Fibroblast of lung (primary cell): ENCODE measurements around the gene SESN3. TPM values are rescaled to one million over a fixed set of nuclear protein-coding genes. Genes with fewer than 3 reads are reported as not detected.
"Not testable (repeated sequence)": the region's sequence is repeated elsewhere in the genome, so short reads cannot be mapped to it uniquely, and the experiment has no call there.

Experiments used
- DNase-seq, 2 donors: peaks; one replicate each; pipeline versions ENCODE4 v3.0.0 to v3.0.0-alpha.2; 2010; ENCODE audit warnings: low read depth in 2 of 2
- H2AFZ ChIP-seq: 2 replicates; pipeline ENCODE4 v1.5.1; 2012; ENCODE audit warnings: low read length, control low read depth, inconsistent platforms
- H3K27ac ChIP-seq: 2 replicates; pipeline ENCODE4 v1.5.1; 2011; ENCODE audit warnings: low read length, control low read depth; ENCODE audit not compliant: insufficient read depth
- H3K27me3 ChIP-seq: 2 replicates; pipeline ENCODE4 v1.5.1; 2011; ENCODE audit warnings: mild to moderate bottlenecking, low read length; ENCODE audit not compliant: control insufficient read depth, insufficient read depth
- H3K36me3 ChIP-seq: 2 replicates; pipeline ENCODE4 v1.5.1; 2011; ENCODE audit warnings: low read length; ENCODE audit not compliant: control insufficient read depth, insufficient read depth
- H3K4me1 ChIP-seq: 2 replicates; pipeline ENCODE4 v1.5.1; 2011; ENCODE audit warnings: low read length; ENCODE audit not compliant: control insufficient read depth, insufficient read depth; ENCODE audit errors: extremely low read depth
- H3K4me2 ChIP-seq: 2 replicates; pipeline ENCODE4 v1.5.1; 2011; ENCODE audit warnings: low read length, control low read depth; ENCODE audit not compliant: insufficient read depth; ENCODE audit errors: extremely low read depth
- H3K4me3 ChIP-seq, 4 experiments: fragments of 200-600 bp in 1 of 4; sonication (generic) in 1 of 4; replicated peaks in 1 of 4; 2 replicates each; pipeline ENCODE4 v1.5.1; 2011 to 2016; ENCODE audit warnings: low read length in 4 of 4, low read depth in 3 of 4, mild to moderate bottlenecking in 3 of 4, control low read depth in 2 of 4, inconsistent platforms in 1 of 4, mixed read lengths in 1 of 4; ENCODE audit not compliant: insufficient read depth in 1 of 4; ENCODE audit errors: control extremely low read depth in 1 of 4
- H3K79me2 ChIP-seq: 2 replicates; pipeline ENCODE4 v1.5.1; 2012; ENCODE audit warnings: mild to moderate bottlenecking, low read length, inconsistent platforms; ENCODE audit not compliant: control insufficient read depth, insufficient read depth
- H3K9ac ChIP-seq: 2 replicates; pipeline ENCODE4 v1.5.1; 2011; ENCODE audit warnings: mild to moderate bottlenecking, low read length, control low read depth; ENCODE audit not compliant: insufficient read depth
- H3K9me3 ChIP-seq: 2 replicates; pipeline ENCODE4 v1.5.1; 2012; ENCODE audit warnings: low read depth, low read length; ENCODE audit not compliant: control insufficient read depth, insufficient read depth
- H4K20me1 ChIP-seq: 2 replicates; pipeline ENCODE4 v1.5.1; 2011; ENCODE audit warnings: low read length; ENCODE audit not compliant: control insufficient read depth, insufficient read depth; ENCODE audit errors: extremely low read depth
- CTCF ChIP-seq, 2 donors: IDR thresholded peaks in 1 of 2; conservative IDR thresholded peaks in 1 of 2; 1 replicate in 1 of 2; 2 replicates in 1 of 2; pipeline ENCODE4 v1.5.1; 2011 to 2012; ENCODE audit warnings: low read length in 2 of 2, control low read depth in 1 of 2, inconsistent platforms in 1 of 2, low read depth in 1 of 2, mild to moderate bottlenecking in 1 of 2
- EZH2 ChIP-seq: IDR thresholded peaks from 2 replicates; pipeline ENCODE4 v1.5.1; 2012; ENCODE audit warnings: low read length, control low read depth, mild to moderate bottlenecking; ENCODE audit errors: missing control alignments
- polyA plus RNA-seq, 2 donors: library from polyadenylated mRNA; depleted of rRNA in 1 of 2; stranded (reverse) in 1 of 2; unstranded in 1 of 2; fragments of >200 nt; gene quantifications; 2 replicates each; pipeline ENCODE4 v1.2.1, GENCODE V29; 2011 to 2012; ENCODE audit warnings: missing spikeins in 1 of 2
- total RNA-seq: library from RNA; depleted of rRNA; stranded (reverse); fragments of >200 nt; gene quantifications from 2 replicates; pipeline ENCODE4 v1.2.1, GENCODE V29; 2014

The SESN3 gene
- total and polyA plus RNA-seq, 2 donors (not counting 1 experiment from before 2014, with no cell fraction given), result 6.4 to 60.1 TPM

DNA sequence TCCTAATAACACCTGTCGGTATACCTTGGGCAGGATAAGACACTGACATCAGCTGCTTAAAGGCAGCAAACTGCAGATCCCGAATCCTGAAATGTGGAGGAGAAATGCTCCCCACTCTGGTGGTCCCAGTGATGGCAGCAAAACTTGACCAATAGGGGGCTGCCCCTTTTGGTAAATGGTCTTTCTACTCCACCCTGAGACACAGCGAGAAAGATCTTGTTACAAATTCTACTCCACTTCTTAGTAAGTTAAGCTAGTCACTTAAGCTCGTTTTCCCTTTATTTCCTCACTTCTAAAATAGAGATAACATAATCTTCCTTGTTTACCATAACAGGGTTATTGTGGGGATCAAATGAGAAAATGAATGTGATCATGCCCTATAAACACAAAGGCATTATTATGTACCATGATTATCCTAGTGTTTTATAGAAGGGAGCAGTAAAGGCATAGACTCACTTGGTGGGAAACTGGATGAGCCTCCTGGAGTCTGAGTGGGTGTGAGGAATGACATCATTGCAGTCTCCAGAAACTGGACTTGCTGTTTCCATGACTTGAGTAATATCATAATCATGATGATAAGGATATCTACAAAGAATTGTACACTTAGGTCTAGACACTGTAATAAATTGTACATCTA lies 90.5 kb downstream of the SESN3 start:
- Histone ChIP-seq H3K9me3 (no peaks in the 10 kb centered on the region), H4K20me1 (no peaks in the 10 kb centered on the region), H3K27ac (no peak overlapping the region), H3K4me3 (no peak overlapping the region), H3K4me1 (peaks cover 2% of the 10 kb centered on the region), H3K27me3 (no peaks in the 10 kb centered on the region), H3K36me3 (no peaks in the 10 kb centered on the region), H3K79me2 (no peaks in the 10 kb centered on the region), H2AFZ (no peak overlapping the region), H3K9ac (no peak overlapping the region), H3K4me2 (no peak overlapping the region)
- peak in 1 of 2 donors; percentile 79 for DNase-seq
- TF ChIP-seq EZH2, result no peak
- TF ChIP-seq CTCF (conservative IDR thresholded peaks at IDR 0.05 in 1 of 2, IDR thresholded peaks at IDR 0.05 in 1 of 2; ENCODE audit: low read depth in 1 of 2, low read length in 2 of 2), result no peak

GRCh38 chr11:95138448-95138847 lies 92.6 kb downstream of the SESN3 start:
- H3K4me3 ChIP-seq, result no peak overlapping the region
- no peaks in the 10 kb centered on the region for H3K79me2 ChIP-seq
- no peak overlapping the region for H3K9ac ChIP-seq
- H3K27me3 ChIP-seq, result no peaks in the 10 kb centered on the region
- H3K4me1 ChIP-seq, result peaks cover 6% of the 10 kb centered on the region
- no peaks in the 10 kb centered on the region for H3K36me3 ChIP-seq
- TF ChIP-seq CTCF (conservative IDR thresholded peaks at IDR 0.05 in 1 of 2, IDR thresholded peaks at IDR 0.05 in 1 of 2; ENCODE audit: low read depth in 1 of 2, low read length in 2 of 2), result peak in 1 of 2 donors; percentile 37
- no peak for TF ChIP-seq EZH2
- H2AFZ ChIP-seq, result no peak overlapping the region
- H3K9me3 ChIP-seq, result no peaks in the 10 kb centered on the region
- DNase-seq, result peak in 1 of 2 donors; percentile 40
- no peak overlapping the region for H3K4me2 ChIP-seq
- no peak overlapping the region for H3K27ac ChIP-seq
- no peaks in the 10 kb centered on the region for H4K20me1 ChIP-seq

- Histone ChIP-seq H2AFZ (no peak overlapping the region), H3K27me3 (no peaks in the 10 kb centered on the region), H3K4me2 (no peak overlapping the region), H3K9ac (no peak overlapping the region), H3K27ac (no peak overlapping the region), H3K4me1 (peaks cover 3% of the 10 kb centered on the region), H3K36me3 (no peaks in the 10 kb centered on the region), H3K79me2 (no peaks in the 10 kb centered on the region), H3K9me3 (no peaks in the 10 kb centered on the region), H3K4me3 (no peak overlapping the region), H4K20me1 (no peaks in the 10 kb centered on the region)
- no peak for TF ChIP-seq CTCF (conservative IDR thresholded peaks at IDR 0.05 in 1 of 2, IDR thresholded peaks at IDR 0.05 in 1 of 2; ENCODE audit: low read depth in 1 of 2, low read length in 2 of 2)
- DNase-seq, result no peak
Measured at GRCh38 chr11:95137299-95137698, 93.7 kb downstream of the SESN3 start.

- H3K36me3 ChIP-seq, DNase-seq, H3K9ac ChIP-seq, H4K20me1 ChIP-seq, H3K27me3 ChIP-seq, H2AFZ ChIP-seq, H3K4me1 ChIP-seq, H3K79me2 ChIP-seq, H3K4me2 ChIP-seq, H3K27ac ChIP-seq, H3K9me3 ChIP-seq, H3K4me3 ChIP-seq: not testable (repeated sequence)
Measured at GRCh38 chr11:95136747-95137146, 94.3 kb downstream of the SESN3 start.
